GM18861 (cell line): ENCODE measurements around the gene DIP2B.

Experiments
- ATAC-seq: cut with Tn5 transposase; IDR thresholded peaks from one replicate; pipeline ENCODE4 v1.9.1; 2021; ENCODE audit not compliant: unreplicated experiment

Gene DIP2B

DNA sequence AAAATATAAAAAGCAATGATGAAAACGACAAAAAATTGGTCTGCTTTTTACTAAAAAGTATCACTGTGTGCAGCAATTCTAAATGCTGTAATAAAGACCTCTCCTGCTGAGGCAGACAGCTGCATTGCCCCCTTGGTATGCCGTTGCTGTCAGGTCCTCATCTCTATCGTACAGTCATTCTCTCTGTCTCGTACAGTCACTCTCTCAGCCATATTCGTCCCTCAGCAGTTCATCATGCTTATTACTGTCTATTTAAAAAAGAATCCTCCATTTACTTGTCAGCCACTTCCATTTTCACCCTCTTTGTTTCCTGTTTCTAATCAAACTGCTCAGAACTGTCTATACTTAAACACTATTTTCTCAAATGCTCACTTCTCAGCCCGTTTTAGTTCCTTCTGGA lies 123.6 kb downstream of the DIP2B start:
- no peak for ATAC-seq

DNA sequence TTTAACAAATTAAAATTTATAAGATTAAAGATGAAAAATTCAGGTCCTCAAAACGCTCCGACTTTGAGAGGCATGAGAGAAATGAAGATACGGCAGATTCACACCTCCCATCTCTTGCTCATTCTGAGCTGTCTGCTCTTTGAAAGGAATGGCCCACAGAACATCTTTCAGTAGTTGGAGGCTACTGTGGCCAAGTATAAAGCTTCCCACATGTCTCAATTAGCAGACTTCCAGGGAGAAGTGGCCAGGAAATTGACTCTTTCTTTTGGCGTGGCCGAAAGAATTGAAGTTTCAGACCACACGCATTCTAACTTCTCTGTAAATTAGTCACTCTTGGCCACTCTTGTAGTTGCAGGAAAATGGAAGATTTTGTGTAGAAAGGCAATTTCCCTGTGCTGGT lies 129.2 kb downstream of the DIP2B start:
- no peak for ATAC-seq

DNA sequence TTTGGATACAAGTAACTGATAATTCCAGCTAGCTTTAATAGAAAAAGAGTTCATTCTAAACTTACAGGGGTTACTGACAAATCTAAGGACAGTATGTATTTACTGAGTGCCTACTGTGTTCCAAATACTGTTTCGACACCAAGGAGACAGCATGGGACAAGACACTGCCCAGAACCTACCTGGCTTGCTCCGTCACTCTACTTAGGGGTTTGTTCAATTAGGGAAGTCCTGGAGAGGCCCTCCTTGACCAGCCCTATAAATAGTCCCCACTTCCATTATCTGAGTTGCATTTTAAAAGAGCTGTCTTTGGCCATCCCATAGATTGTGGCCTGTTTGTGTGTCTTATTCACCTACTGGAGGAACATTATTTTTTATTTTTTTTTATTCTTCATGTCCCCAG lies 129.6 kb downstream of the DIP2B start:
- ATAC-seq = no peak

DNA sequence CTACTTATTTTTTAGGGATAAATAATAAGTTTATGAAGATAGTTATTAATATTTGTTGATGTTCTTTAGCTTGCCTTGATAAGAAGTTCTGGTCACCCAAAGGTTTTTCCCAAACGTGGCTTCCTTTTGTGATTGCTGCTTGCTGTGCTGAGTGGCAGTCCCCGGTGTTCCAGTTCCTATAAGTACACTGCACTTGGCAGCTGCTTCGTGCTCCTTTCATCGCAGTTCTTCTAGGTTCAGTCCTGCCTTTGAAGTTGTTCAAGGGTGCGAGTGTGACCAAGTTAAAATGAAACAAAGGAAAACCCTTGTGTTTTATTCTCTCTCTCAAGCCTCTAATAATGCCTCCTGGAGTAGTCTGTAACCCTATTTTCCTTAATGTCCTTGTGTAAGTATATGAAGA lies 130.6 kb downstream of the DIP2B start:
- no peak for ATAC-seq

DNA sequence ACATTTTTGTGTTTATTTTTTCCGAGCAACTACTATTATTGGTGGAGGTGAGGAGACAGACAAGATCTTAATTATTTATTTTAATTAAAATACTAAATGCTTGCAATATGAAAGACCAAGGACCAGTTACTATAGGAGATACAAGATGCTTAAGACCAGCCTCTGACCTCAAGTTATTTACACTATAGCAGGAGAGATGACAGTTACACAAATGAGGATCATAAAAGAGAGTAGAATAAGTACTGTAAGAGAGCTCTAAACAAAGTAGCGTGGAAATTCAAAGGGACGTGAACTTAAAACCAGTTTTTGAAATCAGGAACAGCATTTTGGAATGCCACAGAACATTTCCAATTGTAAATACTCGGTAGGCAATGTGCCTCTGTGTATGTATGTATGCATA lies 131.1 kb downstream of the DIP2B start:
- ATAC-seq = no peak

DNA sequence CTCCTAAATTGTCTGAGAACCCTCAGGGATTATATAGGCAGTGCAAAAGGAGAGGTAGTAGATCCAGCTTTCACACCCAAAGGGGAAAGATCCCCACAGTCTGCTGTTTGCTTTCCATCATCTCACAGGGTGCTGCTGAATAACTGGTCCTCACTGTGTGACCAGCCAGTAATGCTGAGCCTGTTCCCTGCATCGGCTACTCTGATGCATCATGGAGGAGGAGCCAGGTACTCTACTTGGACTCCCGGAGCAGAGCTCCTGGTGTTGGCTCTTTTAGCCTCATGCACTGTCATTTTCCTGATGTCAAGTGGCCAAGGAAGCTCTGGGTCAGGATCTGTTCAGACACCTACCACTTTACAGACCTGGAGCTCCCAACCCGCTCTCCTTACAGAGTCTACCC lies 131.7 kb downstream of the DIP2B start:
- ATAC-seq = no peak

DNA sequence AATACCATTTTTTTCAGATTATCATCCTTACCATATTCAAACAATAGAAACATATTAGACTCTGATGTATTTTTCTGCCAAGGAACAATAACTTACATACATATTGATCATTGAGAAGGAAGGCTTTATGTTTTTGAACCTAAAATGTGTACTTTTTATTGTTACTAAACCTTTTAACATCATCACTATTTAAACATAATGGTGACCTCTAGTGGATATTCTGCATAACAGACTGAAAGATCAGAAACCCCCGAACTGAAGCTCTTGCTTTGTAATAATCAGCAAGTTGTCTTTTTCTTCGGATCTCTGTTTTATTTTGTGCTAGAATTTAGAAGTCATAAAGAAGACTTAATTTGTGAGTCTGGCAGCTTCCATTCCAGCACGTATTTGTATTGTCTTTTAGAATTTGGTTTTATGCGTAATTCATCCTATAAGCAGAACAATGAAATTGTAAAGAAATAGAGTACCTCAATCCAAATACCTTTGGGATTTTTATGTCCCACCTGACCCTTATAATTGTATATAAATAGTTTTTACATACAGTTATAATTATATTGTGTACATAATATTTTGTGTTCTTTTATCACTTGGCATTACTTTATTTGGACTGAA lies 133.2 kb downstream of the DIP2B start:
- no peak for ATAC-seq

DNA sequence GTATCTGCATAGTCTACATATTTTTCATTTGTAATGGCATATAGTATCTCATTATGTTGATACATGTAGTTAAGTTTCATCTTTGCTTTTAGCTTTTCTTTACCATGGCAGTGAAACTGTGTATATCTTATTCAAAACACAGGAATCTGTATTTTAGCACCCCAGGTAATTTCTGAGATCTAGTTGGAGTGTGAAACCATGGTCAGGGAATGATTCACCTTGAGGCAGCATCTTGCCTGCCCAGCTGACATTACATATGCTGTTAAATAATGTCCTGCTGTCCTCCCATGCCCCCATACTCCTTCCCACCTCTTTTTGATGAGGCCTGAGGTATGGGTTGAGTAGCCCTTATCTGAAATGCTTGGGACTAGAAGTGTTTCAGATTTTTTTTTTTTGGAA lies 133.7 kb downstream of the DIP2B start:
- ATAC-seq = no peak

DNA sequence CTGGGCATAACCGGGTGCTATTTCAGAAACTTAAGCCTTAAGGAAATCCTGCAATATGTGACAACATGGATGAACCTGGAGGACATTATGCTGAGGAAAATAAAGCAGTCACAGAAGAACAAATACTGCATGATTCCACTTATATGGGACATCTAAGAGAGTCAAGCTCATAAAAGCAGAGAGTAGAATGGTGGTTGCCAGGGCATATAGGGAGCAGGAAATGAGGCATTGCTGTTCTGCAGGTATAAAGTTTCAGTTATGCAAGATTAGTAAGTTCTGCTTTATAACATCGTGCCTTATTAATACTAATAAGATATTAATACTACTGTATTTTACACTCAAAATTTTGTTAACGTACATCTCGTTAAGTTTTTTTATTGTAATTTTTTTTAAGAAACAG lies 134.9 kb downstream of the DIP2B start:
- ATAC-seq = no peak

DNA sequence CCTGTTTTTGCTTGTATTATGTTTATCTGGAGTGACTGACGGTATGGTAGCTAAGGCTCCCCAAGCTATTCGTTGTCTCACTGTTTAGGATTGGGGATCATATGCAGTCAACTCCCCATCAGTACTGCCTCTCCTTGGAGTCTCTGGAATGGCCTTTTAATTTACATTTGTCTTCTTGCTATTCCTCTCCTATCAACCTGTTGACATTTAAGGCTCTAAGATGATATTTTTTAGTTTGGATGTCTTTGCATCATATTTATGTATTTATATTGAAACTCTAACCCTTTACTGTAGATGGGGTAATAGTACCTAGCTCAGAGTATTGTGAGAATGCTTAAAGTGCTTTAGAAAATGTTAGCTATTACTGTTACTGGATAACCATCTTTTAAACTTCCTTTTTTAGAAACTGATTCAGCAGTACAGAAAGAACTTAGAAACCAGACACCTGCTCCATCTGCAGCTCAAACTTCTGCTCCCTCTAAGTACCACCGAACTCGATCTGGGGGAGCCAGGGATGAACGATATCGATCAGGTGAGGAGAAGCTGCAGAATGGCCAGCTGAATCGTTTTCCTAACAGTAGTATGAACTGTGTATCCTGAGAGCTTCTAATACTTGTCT lies 135.6 kb downstream of the DIP2B start:
- no peak for ATAC-seq

DNA sequence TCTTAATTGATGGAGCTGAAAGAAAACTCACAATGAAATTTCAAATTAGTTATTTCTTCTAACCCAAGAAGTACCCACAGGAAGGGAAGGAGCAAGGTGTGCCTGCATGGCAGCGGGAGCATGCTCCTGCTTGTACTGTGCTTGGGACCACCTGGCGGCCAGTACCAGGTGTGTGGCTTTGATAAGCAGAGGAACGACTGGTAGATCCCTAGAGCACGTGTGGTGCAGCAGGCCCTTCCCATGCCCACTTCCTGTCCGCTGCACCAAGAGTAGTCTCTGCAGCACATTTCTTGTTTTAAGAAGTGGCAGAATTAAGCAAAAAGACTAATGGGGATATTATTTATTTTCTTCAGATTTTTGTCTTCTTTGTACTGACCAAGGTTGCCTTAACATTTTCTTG lies 136.8 kb downstream of the DIP2B start:
- ATAC-seq = no peak

DNA sequence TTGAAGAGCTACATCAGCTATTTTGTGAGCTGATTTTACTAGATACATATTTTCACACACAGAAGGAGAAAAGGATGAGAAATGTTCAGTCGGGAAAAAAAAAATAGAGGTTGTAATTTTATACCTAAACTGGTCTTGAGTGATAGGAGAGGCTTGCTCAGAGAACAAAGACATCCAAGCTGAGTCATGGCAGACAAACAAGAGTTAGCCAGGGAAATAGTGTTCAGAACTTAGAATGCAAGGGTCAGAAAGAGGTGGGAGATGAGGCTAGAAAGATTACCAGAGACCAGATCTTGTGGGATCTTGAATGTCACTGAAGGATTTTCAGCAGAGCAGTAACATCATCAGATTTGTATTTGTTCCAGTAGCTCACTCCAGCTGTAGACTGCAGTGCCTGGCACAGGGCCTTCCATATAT lies 137.3 kb downstream of the DIP2B start:
- no peak for ATAC-seq

DNA sequence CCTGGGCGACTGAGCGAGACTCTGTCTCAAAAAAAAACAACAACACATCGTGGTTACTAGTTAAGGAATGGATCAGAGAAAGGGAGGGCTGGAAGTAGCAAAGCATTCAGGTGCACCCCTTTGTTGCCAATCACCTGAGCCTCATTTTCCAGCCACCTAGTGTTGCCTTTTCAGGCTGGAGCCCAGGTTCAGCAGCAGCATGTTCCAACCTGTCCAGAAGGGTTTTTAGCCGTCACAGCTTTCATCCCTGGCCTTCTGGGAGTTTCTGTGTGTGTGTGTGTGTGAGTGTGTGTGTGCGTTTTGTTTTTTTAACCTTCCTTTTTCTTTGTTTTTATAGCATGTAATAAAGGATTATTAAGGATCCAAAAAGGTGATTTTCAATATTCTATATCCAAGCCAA lies 138.0 kb downstream of the DIP2B start:
- no peak for ATAC-seq

DNA sequence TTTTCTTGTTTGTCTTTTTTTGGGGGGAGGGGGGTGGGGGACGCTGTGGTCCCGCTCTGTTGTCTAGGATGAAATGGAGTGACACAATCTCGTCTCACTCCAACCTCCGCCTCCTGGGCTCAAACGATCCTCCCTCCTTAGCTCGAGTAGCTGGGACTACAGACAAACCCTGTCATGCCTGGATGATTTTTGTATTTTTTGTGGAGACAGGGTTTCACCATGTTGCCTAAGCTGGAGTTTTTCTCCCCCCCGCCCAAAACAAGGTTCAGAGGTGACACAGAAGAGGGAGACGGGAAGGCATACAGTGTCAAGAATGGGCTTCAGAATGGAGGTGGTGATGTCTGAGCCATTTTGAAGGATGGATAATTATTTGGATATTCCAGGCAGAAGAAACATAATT lies 142.2 kb downstream of the DIP2B start:
- no peak for ATAC-seq

DNA sequence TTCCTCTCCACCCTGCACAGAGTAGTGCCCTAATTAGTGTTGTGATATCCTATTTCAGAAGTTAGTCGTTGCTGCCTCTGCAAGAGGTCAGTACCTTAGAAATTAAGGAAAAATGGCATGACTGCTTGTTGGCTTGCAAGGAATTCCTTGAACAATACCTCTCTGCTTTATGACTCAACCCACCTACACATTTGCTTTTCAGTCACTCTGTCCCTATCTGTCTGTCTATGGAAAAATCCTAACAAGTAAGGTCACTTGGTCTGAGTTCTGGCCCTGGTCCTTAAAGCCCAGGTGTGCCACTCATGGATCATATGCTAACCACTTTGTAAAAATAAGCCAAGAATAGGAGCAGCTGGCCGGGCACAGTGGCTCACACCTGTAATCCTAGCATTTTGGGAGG lies 142.7 kb downstream of the DIP2B start:
- no peak for ATAC-seq

DNA sequence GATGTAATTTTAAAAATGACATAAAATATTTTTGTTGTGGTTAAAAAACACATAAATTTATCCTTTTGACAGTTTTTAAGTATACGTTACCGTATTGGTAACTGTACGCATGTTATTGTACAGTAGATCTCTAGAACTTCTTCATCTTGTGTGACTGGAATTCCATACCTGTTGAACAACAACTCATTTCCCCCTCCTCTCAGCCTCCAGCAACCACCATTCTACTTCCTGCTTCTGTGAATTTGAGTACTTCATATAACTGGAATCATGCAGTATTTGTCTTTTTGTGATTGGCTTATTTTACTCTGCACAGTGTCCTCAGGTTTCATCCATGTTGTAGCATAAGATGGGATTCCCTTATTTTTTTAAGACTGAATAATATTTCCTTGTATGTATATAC lies 145.5 kb downstream of the DIP2B start:
- no peak for ATAC-seq

DNA sequence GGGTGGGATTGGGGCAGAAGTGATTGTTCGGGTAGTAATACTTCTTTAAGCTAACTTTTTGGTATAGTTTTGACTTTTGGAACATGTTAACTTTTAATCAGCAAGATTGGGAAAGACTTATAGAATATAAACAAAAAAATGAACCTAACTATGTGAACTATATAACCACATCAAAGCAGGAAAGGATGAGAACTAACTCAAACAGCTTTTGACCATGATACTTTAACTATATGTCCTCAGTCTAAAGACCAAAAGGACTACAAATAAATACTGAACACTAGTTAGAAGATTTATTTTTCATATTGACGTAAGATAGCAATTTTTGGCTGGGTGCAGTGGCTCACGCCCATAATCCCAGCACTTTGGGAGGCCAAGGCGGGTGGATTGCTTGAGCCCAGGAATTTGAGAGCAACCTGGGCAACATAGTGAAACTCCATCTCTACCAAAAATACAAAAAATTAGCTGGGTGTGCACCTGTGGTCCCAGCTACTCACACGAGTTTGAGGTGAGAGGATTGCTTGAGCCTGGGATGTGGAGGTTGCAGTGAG lies 150.7 kb downstream of the DIP2B start:
- ATAC-seq = no peak

DNA sequence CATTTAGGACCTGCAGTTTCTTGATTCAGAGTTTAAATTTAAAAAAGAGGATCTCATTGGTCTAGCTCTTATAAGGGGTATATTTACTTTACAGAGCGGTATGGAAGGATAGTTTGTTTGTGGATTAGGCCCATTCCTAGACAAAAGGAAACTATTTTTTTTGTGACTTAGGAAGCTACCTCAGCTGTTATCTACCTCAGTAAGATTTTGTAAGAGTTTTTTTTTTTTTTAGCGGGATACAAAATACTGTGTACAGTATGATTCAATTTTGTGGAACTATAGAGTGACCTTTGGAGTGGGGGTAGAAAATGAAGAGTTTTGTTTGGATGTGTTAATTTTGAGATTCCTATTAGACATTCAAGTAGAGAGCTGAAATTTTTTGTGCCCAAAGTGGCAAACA lies 154.5 kb downstream of the DIP2B start:
- no peak for ATAC-seq

DNA sequence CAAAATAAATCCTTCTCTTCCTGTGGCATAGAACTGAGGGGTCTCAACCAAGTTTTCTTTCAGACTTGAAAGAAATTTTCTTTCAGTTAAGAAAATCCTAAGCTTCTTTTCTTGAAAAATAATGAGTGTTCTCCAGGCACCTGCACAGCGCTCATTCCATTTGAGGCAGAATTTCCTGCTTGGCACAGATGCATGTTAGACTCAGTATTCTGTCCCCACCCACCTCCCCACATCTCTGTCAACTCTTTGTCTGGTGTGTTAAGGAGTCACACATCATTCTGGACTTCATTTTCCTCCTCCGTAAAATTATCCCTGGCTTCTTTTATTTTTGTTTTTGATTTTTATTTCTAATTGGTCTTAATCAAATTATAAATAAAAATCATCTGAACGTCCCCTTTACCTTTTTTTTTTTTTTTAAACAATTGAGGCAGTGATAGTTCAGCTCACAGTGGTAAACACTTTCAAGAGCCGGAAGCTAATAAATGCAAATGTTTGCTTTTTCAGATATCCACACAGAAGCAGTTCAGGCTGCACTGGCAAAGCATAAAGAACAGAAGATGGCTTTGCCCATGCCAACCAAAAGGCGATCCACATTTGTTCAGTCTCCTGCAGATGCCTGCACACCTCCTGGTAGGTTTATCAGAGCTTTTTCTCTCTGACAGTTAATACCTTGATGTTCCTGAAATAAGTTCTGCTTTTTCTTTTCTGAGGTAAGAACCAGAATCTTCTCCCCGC lies 155.1 kb downstream of the DIP2B start:
- ATAC-seq = no peak

DNA sequence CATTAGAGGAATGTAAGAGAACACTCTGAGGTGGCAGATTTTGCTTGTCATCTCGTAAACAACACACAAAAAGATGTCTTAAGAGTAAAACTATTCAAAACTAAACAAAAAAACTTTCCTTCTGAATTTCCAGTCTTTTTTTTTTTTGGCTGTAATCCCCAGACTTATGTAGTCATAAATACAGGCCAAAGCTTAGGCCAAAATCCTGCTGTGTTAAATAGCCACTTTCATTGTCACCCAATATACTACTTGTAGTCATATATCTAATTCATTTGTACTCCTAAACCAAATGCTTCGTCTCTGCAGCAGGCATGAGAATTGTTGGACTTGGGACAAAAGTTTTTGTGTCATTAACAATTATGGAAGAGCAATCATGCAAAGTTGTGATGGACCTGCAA lies 155.6 kb downstream of the DIP2B start:
- no peak for ATAC-seq

DNA sequence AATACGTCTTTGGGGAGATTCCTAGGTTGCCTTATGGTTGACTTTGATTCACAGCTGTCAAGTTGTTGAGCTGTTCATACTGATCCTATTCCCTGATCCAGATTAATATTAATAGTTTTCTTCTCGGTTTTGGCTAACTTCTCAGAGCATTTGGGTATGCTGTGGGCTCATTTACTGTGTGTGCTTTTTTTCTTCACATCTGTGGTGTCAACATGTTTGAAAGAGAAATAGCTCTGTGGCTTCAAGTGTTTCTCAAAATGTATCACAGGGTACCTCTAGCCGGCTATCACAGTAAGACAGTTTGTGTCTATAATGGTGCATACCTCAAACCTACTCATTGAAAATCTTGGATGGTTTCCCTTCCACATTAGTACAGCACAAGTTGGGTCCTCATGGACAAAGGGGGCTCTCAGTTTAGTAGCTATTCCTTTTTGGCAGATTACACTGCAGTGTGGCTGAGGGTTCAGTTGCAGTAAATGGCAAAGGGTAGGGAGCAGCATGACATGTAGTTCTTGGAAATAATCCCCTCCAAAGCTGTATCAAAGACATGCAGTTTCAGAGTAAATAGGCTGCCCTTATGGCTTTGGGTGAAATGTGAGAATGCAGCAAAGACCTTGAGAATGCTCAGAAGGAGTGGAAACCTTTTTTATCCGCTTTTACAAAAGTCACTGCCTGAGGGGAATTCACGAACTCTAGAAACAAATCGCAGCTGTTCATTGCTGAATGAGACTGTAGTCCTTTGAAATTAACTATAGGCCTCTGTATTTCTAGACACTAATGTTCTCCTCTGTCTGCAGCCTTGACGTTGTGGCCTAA lies 156.7 kb downstream of the DIP2B start:
- no peak for ATAC-seq

DNA sequence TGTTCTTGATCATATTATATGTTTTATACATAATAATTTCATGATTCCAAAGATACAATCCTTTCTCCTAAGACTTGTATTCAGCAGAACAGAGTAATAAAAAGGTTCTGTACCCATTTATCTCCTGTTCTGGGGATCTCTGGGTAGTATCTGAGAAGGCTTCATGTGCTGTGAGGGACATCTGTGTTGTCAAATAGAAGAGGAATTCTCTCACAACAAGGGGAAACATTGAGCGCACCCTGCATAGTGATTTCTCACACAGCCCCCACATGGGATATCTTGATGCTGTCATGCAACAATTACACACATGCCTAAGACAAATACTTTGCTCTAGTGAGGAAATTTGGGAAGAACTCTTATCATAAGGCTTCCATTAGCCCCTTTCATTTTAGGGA lies 157.3 kb downstream of the DIP2B start:
- no peak for ATAC-seq
